ENCODE data around the gene SLC41A3.
"Not testable (repeated sequence)": the region's sequence is repeated elsewhere in the genome, so short reads cannot be mapped to it uniquely, and the experiment has no call there.

The SLC41A3 gene

GRCh38 chr3:126002189-126002588, 81.7 kb downstream of the SLC41A3 start:
- Histone ChIP-seq H3K36me3 (ENCODE audit: control insufficient read depth, low read depth, low read length) (no peaks in the 10 kb centered on the region), H3K27me3 (ENCODE audit: control insufficient read depth, insufficient read depth, low read length) (no peaks in the 10 kb centered on the region), H3K4me3 (ENCODE audit: low read length) (no peak overlapping the region), H3K9me3 (ENCODE audit: control insufficient read depth, low read depth, low read length) (no peaks in the 10 kb centered on the region), H3K27ac (ENCODE audit: low read length) (no peak overlapping the region), H3K9ac (ENCODE audit: low read length) (no peak overlapping the region), H3K4me1 (ENCODE audit: control insufficient read depth, low read depth, low read length) (no peaks in the 10 kb centered on the region)

GRCh38 chr3:125996751-125997150, 87.2 kb downstream of the SLC41A3 start:
- H3K4me1 ChIP-seq (ENCODE audit: control insufficient read depth, low read depth, low read length); H3K4me3 ChIP-seq (ENCODE audit: low read length); H3K27me3 ChIP-seq (ENCODE audit: control insufficient read depth, insufficient read depth, low read length); H3K27ac ChIP-seq (ENCODE audit: low read length); H3K36me3 ChIP-seq (ENCODE audit: control insufficient read depth, low read depth, low read length); H3K9ac ChIP-seq (ENCODE audit: low read length); H3K9me3 ChIP-seq (ENCODE audit: control insufficient read depth, low read depth, low read length): not testable (repeated sequence)

- H3K4me1 ChIP-seq (ENCODE audit: control insufficient read depth, low read depth, low read length) = peaks cover 9% of the 10 kb centered on the region
- H3K36me3 ChIP-seq (ENCODE audit: control insufficient read depth, low read depth, low read length) = no peaks in the 10 kb centered on the region
- H3K4me3 ChIP-seq (ENCODE audit: low read length) = peak overlapping the region; percentile 90
- H3K27ac ChIP-seq (ENCODE audit: low read length) = peak overlapping the region; percentile 33
- H3K9me3 ChIP-seq (ENCODE audit: control insufficient read depth, low read depth, low read length) = no peaks in the 10 kb centered on the region
- H3K9ac ChIP-seq (ENCODE audit: low read length) = peak overlapping the region; percentile 72
- H3K27me3 ChIP-seq (ENCODE audit: control insufficient read depth, insufficient read depth, low read length) = peaks cover 8% of the 10 kb centered on the region
Observed at GRCh38 chr3:125990253-125990970, 93.5 kb downstream of the SLC41A3 start.

GRCh38 chr3:125984951-125985350, 99.0 kb downstream of the SLC41A3 start:
- not testable (repeated sequence) for H3K27me3 ChIP-seq (ENCODE audit: control insufficient read depth, insufficient read depth, low read length); H3K9me3 ChIP-seq (ENCODE audit: control insufficient read depth, low read depth, low read length); H3K9ac ChIP-seq (ENCODE audit: low read length); H3K4me1 ChIP-seq (ENCODE audit: control insufficient read depth, low read depth, low read length); H3K36me3 ChIP-seq (ENCODE audit: control insufficient read depth, low read depth, low read length); H3K27ac ChIP-seq (ENCODE audit: low read length); H3K4me3 ChIP-seq (ENCODE audit: low read length)

- H3K9ac ChIP-seq (ENCODE audit: low read length); H3K27ac ChIP-seq (ENCODE audit: low read length); H3K9me3 ChIP-seq (ENCODE audit: control insufficient read depth, low read depth, low read length); H3K27me3 ChIP-seq (ENCODE audit: control insufficient read depth, insufficient read depth, low read length); H3K4me1 ChIP-seq (ENCODE audit: control insufficient read depth, low read depth, low read length); H3K36me3 ChIP-seq (ENCODE audit: control insufficient read depth, low read depth, low read length); H3K4me3 ChIP-seq (ENCODE audit: low read length): not testable (repeated sequence)
Observed at GRCh38 chr3:125977104-125977503, 106.8 kb downstream of the SLC41A3 start.

GRCh38 chr3:125976003-125976390, 107.9 kb downstream of the SLC41A3 start:
- not testable (repeated sequence) for H3K9me3 ChIP-seq (ENCODE audit: control insufficient read depth, low read depth, low read length); H3K27ac ChIP-seq (ENCODE audit: low read length); H3K4me3 ChIP-seq (ENCODE audit: low read length); H3K9ac ChIP-seq (ENCODE audit: low read length); H3K36me3 ChIP-seq (ENCODE audit: control insufficient read depth, low read depth, low read length); H3K4me1 ChIP-seq (ENCODE audit: control insufficient read depth, low read depth, low read length)
- peaks cover 12% of the 10 kb centered on the region for H3K27me3 ChIP-seq (ENCODE audit: control insufficient read depth, insufficient read depth, low read length)

GRCh38 chr3:125975245-125976002, 108.5 kb downstream of the SLC41A3 start:
- not testable (repeated sequence) for H3K4me3 ChIP-seq (ENCODE audit: low read length); H3K36me3 ChIP-seq (ENCODE audit: control insufficient read depth, low read depth, low read length); H3K9ac ChIP-seq (ENCODE audit: low read length); H3K4me1 ChIP-seq (ENCODE audit: control insufficient read depth, low read depth, low read length); H3K9me3 ChIP-seq (ENCODE audit: control insufficient read depth, low read depth, low read length); H3K27ac ChIP-seq (ENCODE audit: low read length)
- H3K27me3 ChIP-seq (ENCODE audit: control insufficient read depth, insufficient read depth, low read length) = peaks cover 17% of the 10 kb centered on the region

GRCh38 chr3:125971997-125972944, 111.7 kb downstream of the SLC41A3 start:
- Histone ChIP-seq H3K9ac (ENCODE audit: low read length) (peak overlapping the region; percentile 6), H3K27me3 (ENCODE audit: control insufficient read depth, insufficient read depth, low read length) (peaks cover 37% of the 10 kb centered on the region), H3K4me3 (ENCODE audit: low read length) (peak overlapping the region; percentile 68)
- not testable (repeated sequence) for H3K36me3 ChIP-seq (ENCODE audit: control insufficient read depth, low read depth, low read length); H3K9me3 ChIP-seq (ENCODE audit: control insufficient read depth, low read depth, low read length); H3K27ac ChIP-seq (ENCODE audit: low read length); H3K4me1 ChIP-seq (ENCODE audit: control insufficient read depth, low read depth, low read length)

GRCh38 chr3:125968701-125969592, 115.0 kb downstream of the SLC41A3 start, which contains the start of gene ROPN1B:
ROPN1B (plus strand) TSS chr3:125969178; CDS start chr3:125972055, 2,877 bp downstream.
- not testable (repeated sequence) for H3K36me3 ChIP-seq (ENCODE audit: control insufficient read depth, low read depth, low read length); H3K4me1 ChIP-seq (ENCODE audit: control insufficient read depth, low read depth, low read length); H3K9me3 ChIP-seq (ENCODE audit: control insufficient read depth, low read depth, low read length); H3K4me3 ChIP-seq (ENCODE audit: low read length); H3K27ac ChIP-seq (ENCODE audit: low read length); H3K9ac ChIP-seq (ENCODE audit: low read length)
- H3K27me3 ChIP-seq (ENCODE audit: control insufficient read depth, insufficient read depth, low read length) = peaks cover 49% of the 10 kb centered on the region

- H3K27ac ChIP-seq (ENCODE audit: low read length); H3K9ac ChIP-seq (ENCODE audit: low read length); H3K4me3 ChIP-seq (ENCODE audit: low read length); H3K4me1 ChIP-seq (ENCODE audit: control insufficient read depth, low read depth, low read length); H3K9me3 ChIP-seq (ENCODE audit: control insufficient read depth, low read depth, low read length); H3K36me3 ChIP-seq (ENCODE audit: control insufficient read depth, low read depth, low read length): not testable (repeated sequence)
- H3K27me3 ChIP-seq (ENCODE audit: control insufficient read depth, insufficient read depth, low read length) = peaks cover 49% of the 10 kb centered on the region
Observed at GRCh38 chr3:125968121-125968520, 115.8 kb downstream of the SLC41A3 start.

All from iPS-18a (cell line).